T47D (cell line): ENCODE data around the gene SLC4A4.

ENCODE experiments used
- DNase-seq, 2 experiments: peaks; one replicate each; pipeline versions ENCODE4 v3.0.0 to v3.0.0-alpha.2; 2011 to 2012; ENCODE audit warnings: low read depth in 1 of 2, low spot score in 1 of 2
- JUND ChIP-seq: IDR thresholded peaks from 2 replicates; pipeline ENCODE4 v1.6.1; 2012; ENCODE audit warnings: low read depth
- in situ Hi-C: cut with HindIII; loops from 2 replicates; pipeline ENCODE4 v1.10.0; 2016; ENCODE audit warnings: low sequenced_read_pairs, low pct_unique_long_range_greater_than_20kb

SLC4A4 gene

DNA sequence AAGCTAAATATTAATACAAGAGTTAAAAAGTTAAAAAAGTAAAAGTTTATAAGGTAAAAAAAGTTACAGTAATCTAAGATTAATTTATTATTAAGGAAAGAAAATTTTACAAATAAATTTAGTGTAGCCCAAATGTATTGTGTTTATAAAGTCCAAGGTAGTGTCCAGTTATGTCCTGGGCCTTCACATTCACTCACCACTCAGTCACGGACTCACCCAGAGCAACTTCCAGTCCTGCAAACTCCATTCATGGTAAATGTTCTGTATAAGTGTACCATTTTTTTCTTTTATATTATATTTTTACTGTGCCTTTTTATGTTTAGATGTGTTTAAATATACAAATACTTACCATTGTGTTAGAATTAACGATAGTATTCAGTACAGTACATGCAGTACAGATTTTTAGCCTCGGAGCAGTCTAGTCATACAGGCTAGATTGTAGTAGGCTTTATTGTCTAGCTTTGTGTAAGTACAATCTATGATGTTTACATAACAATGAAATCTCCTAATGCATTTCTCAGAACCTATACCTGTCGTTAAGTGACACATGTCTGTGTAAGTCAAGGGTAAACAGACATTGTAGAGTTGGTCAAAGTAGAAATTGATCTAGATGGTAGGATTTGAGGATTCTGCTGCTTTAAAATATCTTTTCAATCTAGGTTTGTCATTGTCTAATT is 247.4 kb downstream of the SLC4A4 start:
- DNase-seq, result peak in 1 of 2 experiments; percentile 11
- in situ Hi-C loops, result no loop called here
- TF ChIP-seq JUND, result no peak

DNA sequence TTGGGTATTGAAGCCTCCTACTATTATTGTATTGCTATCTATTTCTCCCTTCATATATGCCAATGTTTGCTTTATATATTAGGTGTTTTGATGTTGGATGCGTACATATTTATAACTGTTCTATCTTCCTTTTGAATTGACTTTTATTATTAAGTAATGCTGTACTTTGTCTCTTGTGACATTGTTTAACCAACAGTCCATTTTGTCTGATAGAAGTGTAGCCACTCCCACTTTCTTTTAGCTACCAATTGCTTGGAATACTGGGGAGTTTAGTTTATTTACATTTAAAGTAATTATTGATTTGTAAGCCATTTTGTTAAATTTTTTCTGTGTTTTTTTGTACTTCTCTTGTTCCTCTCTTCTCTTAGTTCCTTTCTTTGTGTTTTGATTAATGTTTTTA is 249.2 kb downstream of the SLC4A4 start:
- TF ChIP-seq JUND, result no peak
- in situ Hi-C loops, result no loop called here
- no peak for DNase-seq

DNA sequence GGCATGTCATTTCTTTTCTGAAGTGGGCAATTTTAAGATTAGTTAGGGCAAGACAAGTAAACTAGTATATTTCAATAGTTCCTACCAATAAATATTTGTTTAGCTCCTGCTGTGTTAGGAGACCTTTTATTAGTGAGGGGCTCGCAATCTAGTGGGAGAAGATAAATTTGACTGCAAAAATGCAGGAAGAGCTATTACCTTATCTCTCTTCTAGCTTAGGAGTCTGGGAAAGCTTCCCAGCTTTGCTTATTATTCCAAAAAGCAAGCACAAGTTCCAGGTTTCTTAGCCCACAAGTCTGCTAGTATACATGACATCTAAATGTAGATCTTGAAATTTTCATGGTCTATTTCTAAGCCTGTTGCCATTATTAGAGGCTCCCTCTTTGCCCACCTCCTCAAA is 254.0 kb downstream of the SLC4A4 start:
- TF ChIP-seq JUND, result no peak
- in situ Hi-C loops, result no loop called here

DNA sequence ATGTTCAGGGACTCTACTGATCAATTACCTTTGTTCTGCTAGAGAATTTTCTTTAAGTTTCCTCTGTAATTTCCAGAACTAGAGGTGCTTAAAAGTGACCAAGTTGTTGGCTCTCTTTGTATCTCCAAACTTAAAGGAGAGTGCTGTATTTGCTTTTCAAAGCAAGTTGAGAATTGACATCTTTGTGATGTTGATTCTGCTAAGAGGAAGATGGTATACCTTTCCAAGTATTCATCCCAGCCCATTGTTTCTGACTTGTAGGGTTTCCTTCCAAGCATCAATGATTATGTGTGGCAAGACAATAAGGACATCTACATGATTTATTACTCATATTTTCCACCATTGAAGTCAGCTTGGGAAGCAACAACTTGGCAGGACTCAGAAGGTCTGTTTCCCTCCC is 254.5 kb downstream of the SLC4A4 start:
- no peak for DNase-seq
- in situ Hi-C loops, result no loop called here
- TF ChIP-seq JUND, result no peak

More for the DNA sequence above, 254.0 kb downstream of the SLC4A4 start:
- DNase-seq, result no peak

DNA sequence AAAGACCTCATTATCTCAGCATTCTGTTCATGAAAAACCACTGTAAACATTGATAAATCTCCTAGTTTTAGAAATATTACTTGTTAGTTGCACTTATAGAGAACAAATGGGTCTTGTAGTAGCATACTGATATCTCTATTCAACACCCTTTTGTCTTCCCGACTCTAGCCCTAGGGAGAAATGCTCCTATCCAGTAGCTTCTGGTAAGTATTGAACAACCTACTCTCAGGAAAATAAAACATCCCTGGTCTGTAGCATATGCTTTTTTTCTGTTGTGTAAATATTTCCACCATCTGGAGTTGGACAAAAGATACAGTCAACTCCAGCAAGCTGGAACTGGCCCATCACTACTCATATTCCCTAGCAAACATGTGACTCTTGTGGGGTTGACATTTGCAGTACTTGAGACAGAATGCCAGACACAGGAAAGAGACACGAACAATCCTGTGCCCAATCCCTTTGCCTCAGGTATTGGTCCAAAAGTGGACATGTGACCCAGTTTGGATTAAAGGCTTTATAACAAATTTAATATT is 256.8 kb downstream of the SLC4A4 start:
- TF ChIP-seq JUND, result no peak
- in situ Hi-C loops, result no loop called here
- DNase-seq, result no peak

DNA sequence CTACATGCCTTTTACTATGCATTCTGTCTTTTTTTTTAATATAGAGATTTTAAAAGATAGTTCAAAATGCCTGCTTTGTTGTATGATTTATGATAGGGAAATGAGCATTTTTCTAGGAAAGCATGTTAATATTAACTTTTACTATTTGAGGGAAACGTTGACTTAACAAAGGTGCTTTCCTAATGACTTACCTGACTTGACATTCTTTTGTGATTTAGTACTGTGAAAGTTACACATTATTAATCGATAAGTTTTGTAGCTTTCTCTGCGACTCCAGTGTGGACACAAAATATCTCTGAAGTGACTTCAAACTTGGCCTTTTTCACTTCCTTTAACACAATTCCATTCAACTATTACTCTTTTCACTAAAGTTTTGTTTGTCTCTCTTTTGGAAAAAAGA is 260.8 kb downstream of the SLC4A4 start:
- no peak for DNase-seq
- no peak for TF ChIP-seq JUND
- in situ Hi-C loops, result no loop called here

DNA sequence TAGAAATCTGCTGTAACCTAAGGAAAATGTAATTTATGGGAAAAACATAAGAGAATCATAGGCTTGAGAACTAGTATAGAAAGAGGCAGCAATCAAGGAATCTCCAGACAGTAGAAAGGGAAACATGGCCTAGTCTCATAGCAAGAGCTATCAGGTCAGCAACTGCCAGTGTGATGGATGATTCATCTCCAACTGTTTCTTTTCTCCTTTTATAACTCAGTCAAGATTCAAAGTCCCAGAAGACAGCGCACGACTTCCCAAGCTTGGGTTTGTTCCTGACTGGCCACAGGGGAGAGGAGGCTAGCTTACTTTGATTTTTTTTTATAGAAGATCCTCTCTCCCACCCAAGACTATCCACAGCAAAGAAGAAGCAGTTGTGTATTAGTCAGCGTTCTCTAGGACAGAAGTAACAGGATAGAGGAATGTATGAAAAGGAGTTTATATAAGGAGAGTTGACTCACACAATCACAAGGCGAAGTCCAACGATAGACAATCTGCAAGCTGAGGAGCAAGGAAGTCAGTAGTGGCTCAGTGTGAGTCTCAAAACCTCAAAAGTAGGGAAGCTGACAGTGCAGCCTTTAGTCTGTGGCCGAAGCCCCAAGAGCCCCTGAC is 263.6 kb downstream of the SLC4A4 start:
- DNase-seq, result no peak
- TF ChIP-seq JUND, result no peak
- in situ Hi-C loops, result no loop called here

DNA sequence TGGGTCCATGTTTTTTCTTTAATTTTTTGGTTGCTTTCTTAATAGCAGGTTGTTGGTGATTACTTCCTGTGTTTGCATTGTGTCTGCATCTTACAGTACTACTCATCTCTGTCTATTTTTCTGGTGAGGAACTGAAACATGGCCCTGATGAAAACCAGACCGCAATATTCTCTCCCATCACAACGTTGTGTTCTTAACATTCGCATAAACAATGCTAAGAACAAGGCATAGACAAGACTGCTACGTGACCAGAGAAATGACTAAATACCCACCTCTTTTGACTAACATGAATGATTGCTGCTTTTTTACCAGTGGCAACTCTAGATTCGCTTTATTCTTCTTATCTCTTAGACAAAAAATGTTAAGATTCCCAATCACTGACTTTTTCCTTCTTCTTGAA is 266.0 kb downstream of the SLC4A4 start:
- in situ Hi-C loops, result no loop called here
- no peak for TF ChIP-seq JUND
- no peak for DNase-seq

DNA sequence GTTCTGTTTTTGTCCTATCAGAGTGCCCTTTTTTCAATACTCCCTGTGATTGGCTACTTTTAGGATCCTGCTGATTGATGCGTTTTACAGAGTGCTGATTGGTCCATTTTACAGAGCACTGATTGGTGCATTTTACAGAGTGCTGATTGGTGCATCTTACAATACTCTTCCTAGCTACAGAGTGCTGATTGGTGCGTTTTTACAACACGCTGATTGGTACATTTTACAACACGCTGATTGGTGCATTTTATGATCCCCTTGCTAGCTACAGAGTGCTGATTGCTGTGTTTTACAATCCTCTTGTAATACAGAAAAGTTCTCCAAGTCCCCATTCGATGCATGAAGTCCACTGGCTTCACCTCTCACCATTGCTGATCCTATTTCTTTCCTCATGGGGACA is 268.3 kb downstream of the SLC4A4 start:
- in situ Hi-C loops, result no loop called here
- no peak for TF ChIP-seq JUND
- DNase-seq, result no peak

DNA sequence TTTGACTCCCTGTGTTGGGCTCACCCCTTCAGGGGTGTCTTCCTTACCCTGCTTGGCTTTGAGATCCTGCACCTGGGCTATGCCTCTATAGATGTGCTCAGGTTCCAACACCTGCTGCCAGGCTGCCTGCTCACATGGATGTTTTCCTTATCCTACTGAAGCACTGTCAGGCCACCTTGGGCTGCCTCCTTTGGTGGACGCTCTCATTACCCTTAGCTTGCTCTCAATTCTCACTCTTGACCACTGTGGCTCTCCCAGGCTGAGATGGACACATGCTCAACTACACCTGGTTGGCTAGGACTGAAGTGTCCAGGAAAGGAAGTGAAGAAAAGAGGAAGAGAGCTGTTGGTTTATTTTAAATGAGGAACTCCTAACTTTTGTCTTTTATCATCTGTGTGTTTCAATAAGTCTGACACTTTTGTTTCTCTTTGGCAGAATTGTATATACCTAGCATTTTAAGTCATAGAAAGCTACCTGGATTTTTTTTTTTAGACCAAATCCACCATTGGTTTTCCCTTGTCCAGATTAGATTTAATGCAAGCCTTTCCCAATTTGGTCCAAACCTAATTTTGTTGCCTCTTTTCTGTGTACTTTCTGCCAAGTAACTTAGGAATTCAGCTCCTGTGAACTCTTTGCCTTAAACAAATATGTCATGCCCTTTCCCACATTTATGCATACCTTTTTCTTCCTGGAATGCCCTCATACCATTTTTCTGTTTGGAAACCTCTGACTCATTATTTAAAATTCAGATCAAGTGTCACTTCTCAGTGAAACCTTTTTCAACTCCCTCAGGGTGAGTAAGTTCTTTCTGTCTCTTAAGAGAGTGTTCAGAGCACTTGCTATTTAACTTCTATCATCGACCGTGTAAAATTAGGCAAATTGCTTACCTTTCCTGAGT is 269.2 kb downstream of the SLC4A4 start:
- DNase-seq, result peak; percentile 29 to 91
- TF ChIP-seq JUND, result peak; percentile 75; the same call in 1 of the 2 replicates
- in situ Hi-C loops, result no loop called here

DNA sequence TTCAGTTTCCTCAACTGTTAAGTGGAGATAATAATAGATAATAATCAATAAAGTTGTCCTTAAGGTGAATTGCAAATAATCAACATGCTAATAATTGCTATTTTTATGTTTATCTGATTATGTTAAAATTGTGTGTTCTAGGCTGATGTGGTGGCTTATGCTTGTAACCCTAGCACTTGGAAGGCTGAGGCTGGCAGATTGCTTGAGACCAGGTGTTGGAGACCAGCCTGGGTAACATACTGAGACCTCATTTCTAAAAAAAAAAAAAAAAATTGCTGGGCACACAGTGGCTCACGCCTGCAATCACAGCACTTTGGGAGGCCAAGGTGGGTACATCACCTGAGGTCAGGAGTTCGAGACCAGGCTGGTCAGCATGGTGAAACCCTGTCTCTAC is 269.9 kb downstream of the SLC4A4 start:
- TF ChIP-seq JUND, result peak; percentile 4; the same call in 1 of the 2 replicates
- DNase-seq, result no peak
- in situ Hi-C loops, result no loop called here

DNA sequence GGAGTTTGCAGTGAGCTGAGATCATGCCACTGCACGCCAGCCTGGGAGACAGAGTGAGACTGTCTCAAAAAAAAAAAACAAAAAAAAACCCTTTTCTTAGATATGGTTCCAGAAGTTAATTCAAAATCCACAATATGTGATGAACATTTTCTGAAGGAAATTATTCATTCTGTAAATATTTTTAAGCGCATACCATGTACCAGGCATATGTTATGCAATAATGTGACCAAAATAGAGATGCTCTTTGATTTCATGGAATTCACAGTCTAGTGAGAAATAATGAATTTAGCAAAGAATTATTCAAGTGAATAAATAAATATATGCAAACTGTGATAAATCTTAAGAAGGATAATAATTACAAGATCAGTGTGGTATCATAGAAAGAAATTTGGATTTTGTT is 270.3 kb downstream of the SLC4A4 start:
- in situ Hi-C loops, result no loop called here

DNA sequence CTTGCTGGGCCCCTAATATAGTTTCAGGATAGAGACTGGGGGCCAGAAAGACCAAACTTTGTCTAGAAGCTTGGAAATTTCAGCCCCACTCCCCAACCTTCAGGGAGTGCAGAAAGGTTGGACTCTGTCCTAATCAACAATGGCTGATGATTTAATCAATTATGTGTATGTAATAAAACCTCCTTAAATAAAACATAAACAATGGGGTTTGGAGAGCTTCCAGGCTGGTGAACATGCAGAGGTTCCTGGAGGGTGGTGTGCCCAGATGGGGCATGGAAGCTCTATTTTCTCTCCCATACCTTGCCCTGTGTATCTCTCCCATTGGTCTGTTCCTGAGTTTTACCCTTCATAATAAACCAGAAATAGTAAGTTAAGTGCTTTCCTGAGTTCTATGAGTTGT is 270.8 kb downstream of the SLC4A4 start:
- DNase-seq, result peak in 1 of 2 experiments; percentile 50
- TF ChIP-seq JUND, result no peak
- in situ Hi-C loops, result no loop called here

More for the DNA sequence above, 270.3 kb downstream of the SLC4A4 start:
- DNase-seq, result no peak
- TF ChIP-seq JUND, result no peak
